Kidney (tissue), 14 donors: Measurements from ENCODE around the gene ZNF892. TPM values are rescaled to one million over a fixed set of nuclear protein-coding genes. Genes with fewer than 3 reads are reported as not detected.
"Not testable (repeated sequence)": the region's sequence is repeated elsewhere in the genome, so short reads cannot be mapped to it uniquely, and the experiment has no call there.

Source experiments
- DNase-seq, 5 donors: peaks; one replicate each; pipeline ENCODE4 v3.0.0-alpha.2; 2013 to 2020
- FAIRE-seq: peaks from 2 replicates; lab custom pipeline; 2012; peaks lifted over from hg19 to GRCh38; lab: Jason Lieb, UNC
- H3K27ac ChIP-seq, 2 donors: one replicate each; pipeline ENCODE4 v1.7.0; 2013; ENCODE audit warnings: low read depth in 2 of 2, low read length in 2 of 2, inconsistent platforms in 1 of 2
- H3K27me3 ChIP-seq: one replicate; pipeline ENCODE4 v1.7.1; 2013; ENCODE audit warnings: low read length, inconsistent platforms; ENCODE audit not compliant: control insufficient read depth, insufficient read depth
- H3K36me3 ChIP-seq, 3 donors: one replicate each; pipeline versions ENCODE4 v1.7.0 to v1.7.1; 2013; ENCODE audit warnings: low read length in 3 of 3, control low read depth in 1 of 3, inconsistent platforms in 1 of 3; ENCODE audit not compliant: insufficient read depth in 3 of 3, control insufficient read depth in 2 of 3
- H3K4me1 ChIP-seq, 3 donors: one replicate each; pipeline versions ENCODE4 v1.7.0 to v1.7.1; 2013; ENCODE audit warnings: low read length in 3 of 3, inconsistent platforms in 1 of 3, low read depth in 1 of 3; ENCODE audit not compliant: control insufficient read depth in 2 of 3, insufficient read depth in 2 of 3
- H3K4me3 ChIP-seq, 3 donors: one replicate each; pipeline versions ENCODE4 v1.7.0 to v1.8.1; 2013; ENCODE audit warnings: low read length in 3 of 3, control low read depth in 1 of 3, inconsistent platforms in 1 of 3
- H3K9ac ChIP-seq, 3 donors: one replicate each; pipeline versions ENCODE4 v1.7.0 to v1.7.1; 2013; ENCODE audit warnings: low read length in 3 of 3, control low read depth in 1 of 3, inconsistent platforms in 1 of 3
- H3K9me3 ChIP-seq, 3 donors: one replicate each; pipeline versions ENCODE4 v1.7.0 to v1.7.1; 2013; ENCODE audit warnings: low read length in 3 of 3, control low read depth in 1 of 3, inconsistent platforms in 1 of 3; ENCODE audit not compliant: control insufficient read depth in 2 of 3, insufficient read depth in 1 of 3
- intact Hi-C: fragments of 100-400 bp; cut with DNase I; formaldehyde crosslinking; loops from one replicate; pipeline ENCODE4 v1.11.1; 2022
- polyA plus RNA-seq: library from polyadenylated mRNA; stranded (reverse); fragments of 350-450 nt; fragmentation: Illumina TruSeq; extraction: RNeasy Lipid Tissue Mini Kit (QIAGEN cat#74804); gene quantifications from one replicate; pipeline ENCODE4 v1.2.3, GENCODE V29; 2014; ENCODE audit warnings: low read depth, low replicate concordance; ENCODE audit not compliant: insufficient read depth
- total RNA-seq: library from RNA; stranded (reverse); fragmentation: NEBNext Ultra II Directional; extraction: Animal tissue kit (Norgen Biotek cat#: 25700); gene quantifications from one replicate; pipeline ENCODE4 v1.2.1, GENCODE V29; 2021
- TF ChIP-seq, protein P1 (sequence below): IDR thresholded peaks from 3 replicates; pipeline ENCODE4 v1.5.1; 2012; ENCODE audit warnings: mild to moderate bottlenecking, moderate library complexity, borderline replicate concordance; ENCODE audit not compliant: insufficient read depth; ENCODE audit errors: extremely low read depth
- donor health status: control.
- donor health status: control.
- donor health status: control.
- donor health status: control.
- donor health status: control.
- donor health status: DM: yes; HTN: yes; CAD: no.
- donor health status: Normal renal cell carcinoma (clear cell type).

ZNF892 gene
- total and polyA plus RNA-seq, 2 donors from 2014 or later = 0.34 to 6.2 TPM

DNA sequence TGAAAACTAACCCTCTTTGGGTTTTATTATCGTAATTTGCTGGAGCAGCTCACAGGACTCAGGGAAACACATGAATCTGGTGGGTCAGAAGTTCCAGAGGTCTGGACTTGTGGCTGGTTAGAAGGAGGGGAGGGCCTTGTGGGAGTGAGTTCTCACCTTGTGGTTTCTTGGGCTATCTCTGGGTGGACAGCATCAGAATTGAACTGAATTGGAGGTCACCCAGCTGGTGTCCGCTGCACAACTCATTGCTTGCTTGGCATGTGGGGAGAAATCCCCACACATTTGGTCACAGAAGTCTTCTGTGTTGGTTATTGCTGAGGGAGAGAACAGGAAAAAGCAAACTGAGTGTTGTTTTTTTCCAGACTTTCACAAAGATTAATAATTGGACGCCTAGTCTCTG, 27.5 kb downstream of the ZNF892 start:
- Histone ChIP-seq H3K9ac (no peak overlapping the region), H3K27ac (no peak overlapping the region), H3K4me3 (no peak overlapping the region), H3K9me3 (peaks cover 0 to 8% (median 0%) of the 10 kb centered on the region in 3 donors), H3K4me1 (no peaks in the 10 kb centered on the region), H3K27me3 (no peaks in the 10 kb centered on the region), H3K36me3 (no peaks in the 10 kb centered on the region)
- intact Hi-C loops = no loop called here
- no peak for DNase-seq
- TF ChIP-seq, protein P1, sequence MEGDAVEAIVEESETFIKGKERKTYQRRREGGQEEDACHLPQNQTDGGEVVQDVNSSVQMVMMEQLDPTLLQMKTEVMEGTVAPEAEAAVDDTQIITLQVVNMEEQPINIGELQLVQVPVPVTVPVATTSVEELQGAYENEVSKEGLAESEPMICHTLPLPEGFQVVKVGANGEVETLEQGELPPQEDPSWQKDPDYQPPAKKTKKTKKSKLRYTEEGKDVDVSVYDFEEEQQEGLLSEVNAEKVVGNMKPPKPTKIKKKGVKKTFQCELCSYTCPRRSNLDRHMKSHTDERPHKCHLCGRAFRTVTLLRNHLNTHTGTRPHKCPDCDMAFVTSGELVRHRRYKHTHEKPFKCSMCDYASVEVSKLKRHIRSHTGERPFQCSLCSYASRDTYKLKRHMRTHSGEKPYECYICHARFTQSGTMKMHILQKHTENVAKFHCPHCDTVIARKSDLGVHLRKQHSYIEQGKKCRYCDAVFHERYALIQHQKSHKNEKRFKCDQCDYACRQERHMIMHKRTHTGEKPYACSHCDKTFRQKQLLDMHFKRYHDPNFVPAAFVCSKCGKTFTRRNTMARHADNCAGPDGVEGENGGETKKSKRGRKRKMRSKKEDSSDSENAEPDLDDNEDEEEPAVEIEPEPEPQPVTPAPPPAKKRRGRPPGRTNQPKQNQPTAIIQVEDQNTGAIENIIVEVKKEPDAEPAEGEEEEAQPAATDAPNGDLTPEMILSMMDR = no peak
- no peak for FAIRE-seq

DNA sequence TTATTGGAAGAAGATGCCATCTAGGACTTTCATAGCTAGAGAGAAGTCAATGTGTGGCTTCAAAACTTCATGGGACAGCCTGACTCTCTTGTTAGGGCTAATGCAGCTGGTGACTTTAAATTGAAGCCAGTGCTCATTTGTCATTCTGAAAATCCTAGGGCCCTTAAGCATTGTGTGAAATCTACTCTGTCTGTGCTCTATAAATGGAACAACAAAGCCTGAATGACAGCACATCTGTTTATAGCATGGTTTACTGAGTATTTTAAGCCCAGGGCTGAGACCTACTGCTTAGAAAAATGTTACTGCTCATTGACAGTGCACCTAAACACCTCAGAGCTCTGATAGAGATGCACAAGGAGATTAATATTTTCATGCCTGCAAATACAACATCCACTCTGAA, 30.8 kb downstream of the ZNF892 start:
- no peaks in the 10 kb centered on the region for H3K4me1 ChIP-seq
- FAIRE-seq (no peak), DNase-seq (no peak)
- intact Hi-C loops = no loop called here
- H3K27me3 ChIP-seq = no peaks in the 10 kb centered on the region
- no peaks in the 10 kb centered on the region for H3K36me3 ChIP-seq
- TF ChIP-seq, protein P1 = no peak
- H3K27ac ChIP-seq = no peak overlapping the region
- H3K4me3 ChIP-seq = no peak overlapping the region
- H3K9me3 ChIP-seq = peaks cover 0 to 20% (median 0%) of the 10 kb centered on the region in 3 donors
- no peak overlapping the region for H3K9ac ChIP-seq

DNA sequence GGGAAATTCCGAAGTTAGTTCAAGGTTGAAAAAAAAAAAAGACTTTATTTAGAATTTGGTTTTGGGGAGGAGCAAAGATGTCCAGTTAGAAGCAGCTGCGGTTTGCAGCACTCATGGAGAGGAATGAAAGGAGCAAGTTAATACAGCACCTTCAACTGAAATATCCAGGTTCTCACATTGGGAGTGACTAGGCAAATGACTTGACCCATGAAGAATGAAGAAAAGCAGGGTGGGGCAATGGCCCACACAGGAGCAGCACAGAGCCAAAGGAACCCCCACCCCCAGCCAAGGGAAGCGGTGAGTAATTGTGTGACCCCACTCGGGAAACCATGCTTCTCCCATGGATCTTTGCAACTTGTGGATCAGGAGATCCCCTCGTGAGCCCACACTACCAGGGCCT, 32.8 kb downstream of the ZNF892 start:
- H3K9me3 ChIP-seq = peaks cover 0 to 25% (median 0%) of the 10 kb centered on the region in 3 donors
- H3K27ac ChIP-seq = no peak overlapping the region
- H3K27me3 ChIP-seq = no peaks in the 10 kb centered on the region
- FAIRE-seq = no peak
- intact Hi-C loops = no loop called here
- H3K4me1 ChIP-seq = no peaks in the 10 kb centered on the region
- TF ChIP-seq, protein P1 = no peak
- no peak overlapping the region for H3K9ac ChIP-seq
- H3K36me3 ChIP-seq = no peaks in the 10 kb centered on the region
- DNase-seq = no peak
- no peak overlapping the region for H3K4me3 ChIP-seq

DNA sequence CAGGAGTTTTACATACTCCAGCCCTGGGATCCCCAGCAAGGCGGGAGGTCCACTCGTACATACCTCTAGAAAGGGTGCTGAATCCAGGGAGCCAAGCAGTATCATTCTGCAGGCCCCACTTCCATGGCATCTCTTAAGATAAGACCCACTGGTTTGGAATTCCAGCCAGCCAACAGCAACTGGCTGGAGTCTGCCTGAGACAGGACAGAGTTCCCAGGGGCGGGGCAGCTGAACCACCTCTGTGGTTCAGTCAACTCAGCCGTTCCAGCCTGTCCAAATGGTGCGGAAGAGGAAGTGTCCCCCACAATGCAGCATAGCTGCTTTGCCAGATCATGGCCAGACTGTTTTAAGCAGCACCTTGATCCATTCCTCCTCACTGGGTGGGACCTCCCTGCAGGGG, 33.2 kb downstream of the ZNF892 start:
- intact Hi-C loops = no loop called here
- no peaks in the 10 kb centered on the region for H3K36me3 ChIP-seq
- DNase-seq (no peak), FAIRE-seq (no peak)
- H3K4me3 ChIP-seq = no peak overlapping the region
- H3K27me3 ChIP-seq = no peaks in the 10 kb centered on the region
- H3K4me1 ChIP-seq = no peaks in the 10 kb centered on the region
- TF ChIP-seq, protein P1 = no peak
- no peak overlapping the region for H3K9ac ChIP-seq
- no peak overlapping the region for H3K27ac ChIP-seq
- peaks cover 0 to 25% (median 0%) of the 10 kb centered on the region in 3 donors for H3K9me3 ChIP-seq

DNA sequence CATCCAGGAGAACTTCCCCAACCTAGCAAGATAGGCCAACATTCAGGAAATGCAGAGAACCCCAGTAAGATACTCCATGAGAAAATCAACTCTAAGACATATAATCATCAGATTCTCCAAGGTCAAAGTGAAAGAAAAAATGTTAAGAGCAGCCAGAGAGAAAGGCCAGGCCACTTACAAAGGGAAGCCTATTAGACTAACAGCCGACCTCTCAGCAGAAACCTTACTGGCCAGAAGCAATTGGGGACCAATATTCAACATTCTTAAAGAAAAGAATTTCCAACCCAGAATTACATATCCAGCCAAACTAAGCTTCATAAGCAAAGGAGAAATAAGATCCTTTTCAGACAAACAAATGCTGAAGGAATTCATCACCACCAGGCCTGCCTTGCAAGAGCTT, 34.8 kb downstream of the ZNF892 start:
- DNase-seq, H3K9ac ChIP-seq, intact Hi-C loops, H3K27me3 ChIP-seq, H3K4me3 ChIP-seq, H3K27ac ChIP-seq, FAIRE-seq, H3K36me3 ChIP-seq, H3K4me1 ChIP-seq: not testable (repeated sequence)
- peaks cover 0 to 25% (median 0%) of the 10 kb centered on the region in 3 donors for H3K9me3 ChIP-seq
